Esophagus squamous epithelium (tissue), 5 donors: ENCODE measurements around the gene PROB1. TPM values are rescaled to one million over a fixed set of nuclear protein-coding genes. Genes with fewer than 3 reads are reported as not detected.
"Not testable (repeated sequence)": the region's sequence is repeated elsewhere in the genome, so short reads cannot be mapped to it uniquely, and the experiment has no call there.

Source experiments
- DNase-seq: peaks from one replicate; lab custom pipeline; 2025; lab: John Stamatoyannopoulos, UW
- H3K27ac ChIP-seq, 4 donors: fragments of 200-600 bp; sonication (generic); one replicate each; pipeline ENCODE4 v1.5.1; 2016 to 2019; ENCODE audit warnings: mild to moderate bottlenecking in 1 of 4
- H3K27me3 ChIP-seq, 4 donors: fragments of 200-600 bp; sonication (generic); 1 replicate in 3 of 4; 2 replicates in 1 of 4; pipeline versions ENCODE4 v1.5.1 to v1.6.0; 2017 to 2021; ENCODE audit warnings: antibody characterized with exemption in 1 of 4
- H3K36me3 ChIP-seq, 3 donors: fragments of 200-600 bp; sonication (generic); one replicate each; pipeline ENCODE4 v1.5.1; 2016 to 2019
- H3K4me1 ChIP-seq, 3 donors: fragments of 200-600 bp; sonication (generic); one replicate each; pipeline ENCODE4 v1.5.1; 2017 to 2019
- H3K4me3 ChIP-seq, 4 donors: fragments of 200-600 bp; sonication (generic); 1 replicate in 3 of 4; 2 replicates in 1 of 4; pipeline ENCODE4 v1.5.1; 2016 to 2019; ENCODE audit warnings: mild to moderate bottlenecking in 2 of 4, moderate library complexity in 1 of 4
- H3K9me3 ChIP-seq, 3 donors: fragments of 200-600 bp; sonication (generic); one replicate each; pipeline ENCODE4 v1.5.1; 2016 to 2019
- POLR2A ChIP-seq, 4 donors: fragments of 450-650 bp; IDR thresholded peaks; one replicate each; pipeline ENCODE4 v1.6.1; 2017; ENCODE audit warnings: antibody characterized with exemption in 4 of 4, mild to moderate bottlenecking in 4 of 4, moderate library complexity in 3 of 4
- WGBS, 2 donors: methylation state at CpG; one replicate each; pipeline ENCODE4 v1.1.5; 2018; 5-methylcytosine and 5-hydroxymethylcytosine counted together
- intact Hi-C: fragments of 100-400 bp; cut with DNase I; formaldehyde crosslinking; loops from one replicate; pipeline ENCODE4 v1.15.0; 2022
- total RNA-seq, 4 donors: library from RNA; depleted of rRNA; stranded (reverse); fragments of >200 nt; gene quantifications; one replicate each; pipeline ENCODE4 v1.1.0, GENCODE V29; 2016
- TF ChIP-seq, protein P1 (sequence below), 6 experiments: fragments of 450-650 bp in 4 of 6; fragments of 200-600 bp in 2 of 6; sonication (generic) in 2 of 6; IDR thresholded peaks; one replicate each; pipeline ENCODE4 v1.5.1; 2016 to 2019; ENCODE audit warnings: antibody characterized with exemption in 6 of 6, mild to moderate bottlenecking in 4 of 6, moderate library complexity in 4 of 6
- donor health status: DM: yes; HTN: yes; CAD: no.

Gene PROB1
- total RNA-seq, 4 donors from 2014 or later, result 0.95 to 1.8 (median 1.0) TPM

DNA sequence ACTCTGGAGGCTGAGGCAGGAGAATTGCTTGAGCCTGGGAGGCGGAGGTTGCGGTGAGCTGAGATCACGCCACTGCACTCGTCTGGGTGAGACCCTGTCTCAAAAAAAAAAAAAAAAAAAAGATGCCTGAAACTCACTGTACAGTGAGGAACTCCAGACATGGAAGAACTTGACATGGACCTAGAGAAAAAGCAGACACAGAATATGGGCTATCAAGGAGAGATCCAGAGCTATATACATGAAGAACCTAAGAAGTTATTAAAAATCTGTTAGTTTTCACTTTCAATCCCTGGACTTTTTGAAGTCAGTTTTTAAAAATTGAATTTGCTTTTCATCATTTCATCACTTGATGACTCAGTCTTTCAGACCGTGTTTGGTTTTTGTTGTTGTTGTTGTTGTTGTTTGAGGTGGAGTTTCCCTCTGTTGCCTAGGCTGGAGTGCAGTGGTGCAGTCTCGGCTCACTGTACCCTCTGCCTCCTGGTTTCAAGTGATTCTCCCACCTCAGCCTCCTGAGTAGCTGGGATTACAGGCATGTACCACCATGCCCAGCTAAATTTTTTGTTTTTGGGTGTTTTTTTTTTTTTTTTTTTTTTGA, 33.0 kb downstream of the PROB1 start:
- peaks cover 0 to 58% (median 16%) of the 10 kb centered on the region in 3 donors for H3K4me1 ChIP-seq
- no peaks in the 10 kb centered on the region for H3K9me3 ChIP-seq
- DNase-seq, result no peak
- H3K36me3 ChIP-seq, result peaks cover 6 to 53% (median 18%) of the 10 kb centered on the region in 3 donors
- WGBS, 2 donors, result 73 to 78% methylated on average over 6 of the region's 6 CpGs
- intact Hi-C loops, result no loop called here
- no peak overlapping the region for H3K27ac ChIP-seq
- TF ChIP-seq, protein P1, sequence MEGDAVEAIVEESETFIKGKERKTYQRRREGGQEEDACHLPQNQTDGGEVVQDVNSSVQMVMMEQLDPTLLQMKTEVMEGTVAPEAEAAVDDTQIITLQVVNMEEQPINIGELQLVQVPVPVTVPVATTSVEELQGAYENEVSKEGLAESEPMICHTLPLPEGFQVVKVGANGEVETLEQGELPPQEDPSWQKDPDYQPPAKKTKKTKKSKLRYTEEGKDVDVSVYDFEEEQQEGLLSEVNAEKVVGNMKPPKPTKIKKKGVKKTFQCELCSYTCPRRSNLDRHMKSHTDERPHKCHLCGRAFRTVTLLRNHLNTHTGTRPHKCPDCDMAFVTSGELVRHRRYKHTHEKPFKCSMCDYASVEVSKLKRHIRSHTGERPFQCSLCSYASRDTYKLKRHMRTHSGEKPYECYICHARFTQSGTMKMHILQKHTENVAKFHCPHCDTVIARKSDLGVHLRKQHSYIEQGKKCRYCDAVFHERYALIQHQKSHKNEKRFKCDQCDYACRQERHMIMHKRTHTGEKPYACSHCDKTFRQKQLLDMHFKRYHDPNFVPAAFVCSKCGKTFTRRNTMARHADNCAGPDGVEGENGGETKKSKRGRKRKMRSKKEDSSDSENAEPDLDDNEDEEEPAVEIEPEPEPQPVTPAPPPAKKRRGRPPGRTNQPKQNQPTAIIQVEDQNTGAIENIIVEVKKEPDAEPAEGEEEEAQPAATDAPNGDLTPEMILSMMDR (IDR thresholded peaks at IDR 0.05), result no peak
- no peak for TF ChIP-seq POLR2A (IDR thresholded peaks at IDR 0.05)
- no peak overlapping the region for H3K4me3 ChIP-seq
- no peaks in the 10 kb centered on the region for H3K27me3 ChIP-seq

- TF ChIP-seq POLR2A (IDR thresholded peaks at IDR 0.05), result no peak
- TF ChIP-seq, protein P1 (IDR thresholded peaks at IDR 0.05), result no peak
- H3K9me3 ChIP-seq, result no peaks in the 10 kb centered on the region
- intact Hi-C loops, result no loop called here
These were observed 34.5 kb downstream of the PROB1 start for GRCh38 chr5:139360384-139360783.

DNA sequence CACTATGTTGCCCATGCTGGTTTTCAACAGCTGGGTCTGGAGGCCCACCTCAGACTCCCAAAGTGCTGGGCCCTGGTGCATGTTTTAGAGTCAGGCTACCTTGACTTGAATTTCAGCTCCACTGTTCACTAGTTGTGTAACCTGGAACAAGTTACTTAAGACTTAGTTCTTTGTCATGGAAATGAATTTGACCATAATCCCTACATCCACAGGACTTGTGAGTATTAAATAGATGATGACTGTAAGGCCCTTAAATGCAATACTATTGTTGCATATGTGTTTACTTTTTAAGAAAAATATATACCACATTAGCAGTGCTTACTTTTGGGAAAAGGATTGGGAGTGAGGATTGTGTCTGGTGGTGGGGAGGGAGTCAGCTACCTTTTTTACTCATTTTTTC, 36.8 kb downstream of the PROB1 start:
- Histone ChIP-seq H3K9me3 (no peaks in the 10 kb centered on the region), H3K27me3 (no peaks in the 10 kb centered on the region), H3K27ac (no peak overlapping the region), H3K4me3 (no peak overlapping the region), H3K4me1 (peaks cover 0 to 50% (median 10%) of the 10 kb centered on the region in 3 donors), H3K36me3 (peaks cover 0 to 43% (median 0%) of the 10 kb centered on the region in 3 donors)
- intact Hi-C loops, result no loop called here
- TF ChIP-seq, protein P1 (IDR thresholded peaks at IDR 0.05), result no peak
- no peak for TF ChIP-seq POLR2A (IDR thresholded peaks at IDR 0.05)
- no peak for DNase-seq

More at GRCh38 chr5:139360384-139360783, 34.5 kb downstream of the PROB1 start:
- no peak for DNase-seq
- 90 to 92% methylated on average over 4 of the region's 4 CpGs for WGBS, 2 donors
- peaks cover 6 to 48% (median 14%) of the 10 kb centered on the region in 3 donors for H3K36me3 ChIP-seq
- H3K27me3 ChIP-seq, result no peaks in the 10 kb centered on the region
- H3K4me1 ChIP-seq, result peaks cover 0 to 65% (median 16%) of the 10 kb centered on the region in 3 donors
- H3K27ac ChIP-seq, result no peak overlapping the region
- H3K4me3 ChIP-seq, result no peak overlapping the region

DNA sequence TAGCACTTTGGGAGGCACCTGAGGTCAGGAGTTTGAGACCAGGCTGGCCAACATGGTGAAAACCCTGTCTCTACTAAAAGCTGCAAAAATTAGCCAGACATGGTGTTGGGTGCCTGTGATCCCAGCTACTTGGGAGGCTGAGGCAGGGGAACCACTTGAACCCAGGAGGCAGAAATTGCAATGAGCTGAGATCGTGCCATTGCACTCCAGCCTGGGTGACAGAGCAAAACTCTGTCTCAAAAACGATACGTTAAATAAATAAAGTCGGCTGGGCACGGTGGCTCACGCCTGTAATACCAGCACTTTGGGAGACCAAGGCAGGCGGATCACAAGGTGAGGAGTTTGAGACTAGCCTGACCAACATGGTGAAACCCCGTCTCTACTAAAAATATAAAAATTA, 39.0 kb downstream of the PROB1 start:
- H3K27ac ChIP-seq, DNase-seq, H3K27me3 ChIP-seq, intact Hi-C loops, H3K9me3 ChIP-seq, H3K4me3 ChIP-seq: not testable (repeated sequence)
- peaks cover 0 to 67% (median 14%) of the 10 kb centered on the region in 3 donors for H3K4me1 ChIP-seq
- H3K36me3 ChIP-seq, result peaks cover 0 to 48% (median 0%) of the 10 kb centered on the region in 3 donors
- WGBS, 2 donors, result 94 to 98% methylated on average over 8 of the region's 8 CpGs

- DNase-seq, result no peak
- Histone ChIP-seq H3K4me3 (no peak overlapping the region), H3K27me3 (no peaks in the 10 kb centered on the region), H3K36me3 (peaks cover 0 to 40% (median 0%) of the 10 kb centered on the region in 3 donors), H3K9me3 (no peaks in the 10 kb centered on the region), H3K27ac (no peak overlapping the region), H3K4me1 (peaks cover 0 to 58% (median 14%) of the 10 kb centered on the region in 3 donors)
- WGBS, 2 donors, result 78 to 100% methylated on average over 3 of the region's 3 CpGs
- TF ChIP-seq POLR2A (IDR thresholded peaks at IDR 0.05), result no peak
- TF ChIP-seq, protein P1 (IDR thresholded peaks at IDR 0.05), result no peak
- intact Hi-C loops, result no loop called here
These were observed 40.7 kb downstream of the PROB1 start for GRCh38 chr5:139354186-139354585.

- Histone ChIP-seq H3K36me3 (peaks cover 0 to 47% (median 0%) of the 10 kb centered on the region in 3 donors), H3K4me1 (peaks cover 8 to 77% (median 26%) of the 10 kb centered on the region in 3 donors)
- H3K4me3 ChIP-seq, DNase-seq, intact Hi-C loops, H3K9me3 ChIP-seq, H3K27me3 ChIP-seq, H3K27ac ChIP-seq: not testable (repeated sequence)
- 87 to 88% methylated on average over 9 of the region's 9 CpGs for WGBS, 2 donors
These were observed 47.0 kb downstream of the PROB1 start for GRCh38 chr5:139347863-139348262.

DNA sequence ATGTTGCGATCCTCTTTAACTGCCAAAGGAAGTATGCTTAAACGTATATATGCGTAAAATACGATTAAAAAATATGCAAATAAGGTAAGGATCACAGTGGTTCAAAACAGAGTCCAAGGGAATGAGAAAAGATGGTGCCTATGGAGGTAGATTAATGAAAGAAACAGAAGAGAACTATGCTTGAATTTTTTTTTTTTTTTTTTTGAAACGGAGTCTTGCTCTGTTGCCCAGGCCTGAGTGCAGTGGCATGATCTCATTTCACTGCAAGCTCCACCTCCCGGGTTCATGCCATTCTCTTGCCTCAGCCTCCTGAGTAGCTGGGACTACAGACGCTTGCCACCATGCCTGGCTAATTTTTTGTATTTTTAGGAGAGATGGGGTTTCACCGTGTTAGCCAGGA, 49.5 kb downstream of the PROB1 start:
- intact Hi-C loops, H3K27ac ChIP-seq, DNase-seq, H3K9me3 ChIP-seq, H3K4me3 ChIP-seq, H3K27me3 ChIP-seq: not testable (repeated sequence)
- 92 to 97% methylated on average over 7 to 8 of the region's 8 CpGs for WGBS, 2 donors
- H3K36me3 ChIP-seq, result peaks cover 0 to 42% (median 0%) of the 10 kb centered on the region in 3 donors
- H3K4me1 ChIP-seq, result peaks cover 14 to 76% (median 30%) of the 10 kb centered on the region in 3 donors
